ENCODE measurements around the gene DEPDC1B.
A peak's percentile ranks its signal among the peaks of the same experiment; 100 is the strongest.

DNA sequence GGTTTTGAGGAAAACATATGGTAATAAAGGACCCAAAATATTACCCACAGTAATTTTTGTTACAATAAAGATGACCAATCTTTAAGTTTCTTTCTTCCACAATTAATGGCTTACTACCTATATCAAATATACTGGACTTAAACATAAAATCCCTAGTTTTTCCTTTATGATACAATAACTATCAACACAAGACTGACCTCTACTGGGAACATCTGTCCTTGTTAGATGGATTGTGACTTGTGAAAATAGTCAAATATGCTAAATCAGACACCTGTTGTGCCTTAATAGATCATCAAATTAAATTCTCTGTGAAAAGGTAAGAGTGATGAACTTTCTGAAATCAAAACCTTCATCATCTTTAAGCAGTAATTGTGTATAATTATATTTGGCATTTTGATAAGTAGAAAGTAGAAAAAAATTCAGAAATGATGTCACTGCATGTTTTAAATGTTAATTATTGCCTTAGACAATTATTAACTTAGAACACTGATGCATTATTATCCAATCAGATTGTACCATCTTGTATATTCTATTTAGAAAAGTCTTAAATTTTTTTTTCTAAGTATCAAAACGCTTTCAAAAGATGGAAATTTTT, 113.6 kb downstream of the DEPDC1B start:
- TF ChIP-seq, protein P1, sequence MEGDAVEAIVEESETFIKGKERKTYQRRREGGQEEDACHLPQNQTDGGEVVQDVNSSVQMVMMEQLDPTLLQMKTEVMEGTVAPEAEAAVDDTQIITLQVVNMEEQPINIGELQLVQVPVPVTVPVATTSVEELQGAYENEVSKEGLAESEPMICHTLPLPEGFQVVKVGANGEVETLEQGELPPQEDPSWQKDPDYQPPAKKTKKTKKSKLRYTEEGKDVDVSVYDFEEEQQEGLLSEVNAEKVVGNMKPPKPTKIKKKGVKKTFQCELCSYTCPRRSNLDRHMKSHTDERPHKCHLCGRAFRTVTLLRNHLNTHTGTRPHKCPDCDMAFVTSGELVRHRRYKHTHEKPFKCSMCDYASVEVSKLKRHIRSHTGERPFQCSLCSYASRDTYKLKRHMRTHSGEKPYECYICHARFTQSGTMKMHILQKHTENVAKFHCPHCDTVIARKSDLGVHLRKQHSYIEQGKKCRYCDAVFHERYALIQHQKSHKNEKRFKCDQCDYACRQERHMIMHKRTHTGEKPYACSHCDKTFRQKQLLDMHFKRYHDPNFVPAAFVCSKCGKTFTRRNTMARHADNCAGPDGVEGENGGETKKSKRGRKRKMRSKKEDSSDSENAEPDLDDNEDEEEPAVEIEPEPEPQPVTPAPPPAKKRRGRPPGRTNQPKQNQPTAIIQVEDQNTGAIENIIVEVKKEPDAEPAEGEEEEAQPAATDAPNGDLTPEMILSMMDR (conservative IDR thresholded peaks at IDR 0.05; ENCODE audit: low read depth, low read length): peak; percentile 51
- TF ChIP-seq BHLHE40 (IDR thresholded peaks at IDR 0.05; ENCODE audit: low read depth, low read length): no peak
- TF ChIP-seq CHD1 (IDR thresholded peaks at IDR 0.05; ENCODE audit: low read depth, low read length): no peak

Data from IMR-90 (cell line).